Neural cell (in vitro differentiated cells): ENCODE results near the gene NRG3.

Experiments used
- CTCF ChIP-seq: fragments of 450-650 bp; IDR thresholded peaks from 2 replicates; pipeline ENCODE4 v1.5.1; 2014; ENCODE audit warnings: antibody characterized with exemption, mild to moderate bottlenecking, moderate library complexity; ENCODE audit not compliant: poor library complexity, severe bottlenecking
- EZH2 ChIP-seq: fragments of 200-600, 300-800 bp; shearing (Covaris generic), sonication (generic); IDR thresholded peaks from 2 replicates; pipeline ENCODE4 v1.6.1; 2014; ENCODE audit warnings: antibody characterized with exemption, low read length, borderline replicate concordance, mild to moderate bottlenecking; ENCODE audit not compliant: insufficient read depth, poor library complexity, severe bottlenecking
- RAD21 ChIP-seq: fragments of 450-650 bp; conservative IDR thresholded peaks from 2 replicates; pipeline ENCODE4 v1.6.1; 2014; ENCODE audit warnings: antibody characterized with exemption, mild to moderate bottlenecking, moderate library complexity
- REST ChIP-seq: IDR thresholded peaks from 2 replicates; pipeline ENCODE4 v1.6.1; 2012; ENCODE audit warnings: borderline replicate concordance
- SMC3 ChIP-seq: fragments of 450-650 bp; conservative IDR thresholded peaks from 2 replicates; pipeline ENCODE4 v1.6.1; 2014; ENCODE audit warnings: antibody characterized with exemption, mild to moderate bottlenecking, moderate library complexity; ENCODE audit not compliant: poor library complexity

GRCh38 chr10:82267960-82268359 lies 393.0 kb downstream of the NRG3 start:
- TF ChIP-seq RAD21 (no peak), CTCF (no peak), REST (no peak), EZH2 (no peak), SMC3 (no peak)
